Liver (tissue), 9 donors: ENCODE results near the gene PPDPF. TPM values are rescaled to one million over a fixed set of nuclear protein-coding genes. Genes with fewer than 3 reads are reported as not detected.

Source experiments
- DNase-seq: peaks from one replicate; pipeline ENCODE4 v3.0.0-alpha.2; 2017; ENCODE audit warnings: low spot score
- H3K27ac ChIP-seq, 2 donors: one replicate each; pipeline ENCODE4 v1.7.0; 2013; ENCODE audit warnings: inconsistent platforms in 2 of 2, low read length in 2 of 2, control low read depth in 1 of 2, low read depth in 1 of 2, mild to moderate bottlenecking in 1 of 2
- H3K27me3 ChIP-seq, 4 donors: one replicate each; pipeline versions ENCODE4 v1.6.1 to v1.7.0; 2013; ENCODE audit warnings: low read length in 3 of 4, inconsistent platforms in 1 of 4, mild to moderate bottlenecking in 1 of 4, moderate library complexity in 1 of 4; ENCODE audit not compliant: control insufficient read depth in 4 of 4, insufficient read depth in 4 of 4
- H3K36me3 ChIP-seq, 4 donors: one replicate each; pipeline versions ENCODE4 v1.6.1 to v1.7.0; 2013; ENCODE audit warnings: low read length in 3 of 4, mild to moderate bottlenecking in 3 of 4, low read depth in 1 of 4, moderate library complexity in 1 of 4; ENCODE audit not compliant: control insufficient read depth in 4 of 4, insufficient read depth in 3 of 4
- H3K4me1 ChIP-seq, 4 donors: one replicate each; pipeline versions ENCODE4 v1.6.1 to v1.7.0; 2013; ENCODE audit warnings: low read length in 3 of 4, mild to moderate bottlenecking in 3 of 4, moderate library complexity in 1 of 4; ENCODE audit not compliant: control insufficient read depth in 4 of 4, insufficient read depth in 4 of 4
- H3K4me3 ChIP-seq, 3 donors: one replicate each; pipeline versions ENCODE4 v1.6.1 to v1.7.0; 2013; ENCODE audit warnings: low read length in 3 of 3, control low read depth in 1 of 3, low read depth in 1 of 3, mild to moderate bottlenecking in 1 of 3
- H3K9ac ChIP-seq, 2 donors: one replicate each; pipeline ENCODE4 v1.7.0; 2013; ENCODE audit warnings: low read length in 2 of 2, mild to moderate bottlenecking in 2 of 2, moderate library complexity in 2 of 2, control low read depth in 1 of 2, low read depth in 1 of 2
- H3K9me3 ChIP-seq, 4 donors: one replicate each; pipeline versions ENCODE4 v1.6.1 to v1.7.0; 2013; ENCODE audit warnings: low read length in 3 of 4; ENCODE audit not compliant: control insufficient read depth in 4 of 4
- CTCF ChIP-seq: fragments of 150-350 bp; IDR thresholded peaks from 2 replicates; pipeline ENCODE4 v1.5.1; 2017; ENCODE audit warnings: improper control_type of control experiment, low read depth, low read length; ENCODE audit not compliant: missing input control
- EGR1 ChIP-seq, 2 donors: IDR thresholded peaks; 2 replicates each; pipeline ENCODE4 v1.6.1; 2016 to 2018; ENCODE audit warnings: antibody characterized with exemption in 2 of 2, low read depth in 2 of 2
- GABPA ChIP-seq, 2 donors: IDR thresholded peaks in 1 of 2; conservative IDR thresholded peaks in 1 of 2; 2 replicates each; pipeline ENCODE4 v1.6.1; 2016; ENCODE audit warnings: antibody characterized with exemption in 2 of 2, mild to moderate bottlenecking in 1 of 2, moderate library complexity in 1 of 2
- HNF4A ChIP-seq, 2 donors: conservative IDR thresholded peaks; 2 replicates each; pipeline ENCODE4 v1.6.1; 2016; ENCODE audit warnings: antibody characterized with exemption in 2 of 2, mild to moderate bottlenecking in 2 of 2
- JUND ChIP-seq, 2 donors: IDR thresholded peaks; 2 replicates each; pipeline ENCODE4 v1.6.1; 2016; ENCODE audit warnings: antibody characterized with exemption in 2 of 2
- MAX ChIP-seq: IDR thresholded peaks from 2 replicates; pipeline ENCODE4 v1.6.1; 2016; ENCODE audit warnings: antibody characterized with exemption
- NR2F2 ChIP-seq: IDR thresholded peaks from 2 replicates; pipeline ENCODE4 v1.6.1; 2016; ENCODE audit warnings: antibody characterized with exemption
- RAD21 ChIP-seq, 2 donors: IDR thresholded peaks; 2 replicates each; pipeline ENCODE4 v1.6.1; 2016; ENCODE audit warnings: antibody characterized with exemption in 2 of 2, mild to moderate bottlenecking in 2 of 2
- REST ChIP-seq: IDR thresholded peaks from 2 replicates; pipeline ENCODE4 v1.6.1; 2016; ENCODE audit warnings: antibody characterized with exemption, mild to moderate bottlenecking
- RXRA ChIP-seq, 2 donors: IDR thresholded peaks; 2 replicates each; pipeline ENCODE4 v1.6.1; 2017 to 2018; ENCODE audit warnings: antibody characterized with exemption in 2 of 2, mild to moderate bottlenecking in 1 of 2
- SP1 ChIP-seq: IDR thresholded peaks from 2 replicates; pipeline ENCODE4 v1.6.1; 2018; ENCODE audit warnings: antibody characterized with exemption, mild to moderate bottlenecking
- TAF1 ChIP-seq: conservative IDR thresholded peaks from 2 replicates; pipeline ENCODE4 v1.6.1; 2016; ENCODE audit warnings: antibody characterized with exemption, mild to moderate bottlenecking
- YY1 ChIP-seq: IDR thresholded peaks from 2 replicates; pipeline ENCODE4 v1.6.1; 2016; ENCODE audit warnings: antibody characterized with exemption, mild to moderate bottlenecking
- WGBS: extraction: QIAGEN DNeasy Blood & Tissue Kit; methylation state at CpG from one replicate; pipeline ENCODE4 v1.1.7; 2013; 5-methylcytosine and 5-hydroxymethylcytosine counted together
- polyA plus RNA-seq, 2 donors: library from polyadenylated mRNA; stranded (reverse) in 1 of 2; unstranded in 1 of 2; fragments of 200-250 nt in 1 of 2; fragments of >200 nt in 1 of 2; fragmentation: Nextera tagmentation in 1 of 2; extraction: Ambion mirVana in 1 of 2; gene quantifications; one replicate each; pipeline versions ENCODE4 v1.2.1 to v1.2.3, GENCODE V29; 2013 to 2015
- total RNA-seq, 2 donors: library from RNA; depleted of rRNA; stranded (reverse); fragments of >200 nt; gene quantifications; one replicate each; pipeline ENCODE4 v1.2.3, GENCODE V29; 2014
- donor health status: healthy.
- donor health status: healthy.
- donor health status: healthy.
- donor health status: healthy.
- donor health status: healthy.

Gene PPDPF
- total and polyA plus RNA-seq, 4 donors: 8.3 to 196 (median 25.3) TPM

- TF ChIP-seq REST (no peak), HNF4A (conservative IDR thresholded peaks at IDR 0.05) (no peak), TAF1 (no peak), RAD21 (IDR thresholded peaks at IDR 0.05) (no peak), EGR1 (IDR thresholded peaks at IDR 0.05; ENCODE audit: low read depth in 2 of 2) (no peak)
Measured at GRCh38 chr20:63507083-63507743, 13.4 kb upstream of the PPDPF start (continued).

GRCh38 chr20:63508072-63508768 is 12.3 kb upstream of the PPDPF start:
- DNase-seq: no peak
- Histone ChIP-seq H3K27me3 (peaks cover 0 to 3% (median under 1%) of the 10 kb centered on the region in 4 donors), H3K9ac (no peak overlapping the region), H3K4me3 (no peak overlapping the region), H3K9me3 (peaks cover 0 to 6% (median 4%) of the 10 kb centered on the region in 4 donors), H3K4me1 (no peaks in the 10 kb centered on the region), H3K36me3 (no peaks in the 10 kb centered on the region), H3K27ac (no peak overlapping the region)
- TF ChIP-seq SP1 (no peak), NR2F2 (no peak), RXRA (IDR thresholded peaks at IDR 0.05) (no peak), CTCF (no peak), MAX (no peak), YY1 (no peak), REST (no peak), GABPA (IDR thresholded peaks at IDR 0.05 in 1 of 2, conservative IDR thresholded peaks at IDR 0.05 in 1 of 2) (no peak), HNF4A (conservative IDR thresholded peaks at IDR 0.05) (no peak), RAD21 (IDR thresholded peaks at IDR 0.05) (no peak), JUND (IDR thresholded peaks at IDR 0.05) (no peak)
- WGBS: 90% methylated on average over 33 of the region's 33 CpGs
